ENCODE data around the gene EXOC6B.

EXOC6B gene

DNA sequence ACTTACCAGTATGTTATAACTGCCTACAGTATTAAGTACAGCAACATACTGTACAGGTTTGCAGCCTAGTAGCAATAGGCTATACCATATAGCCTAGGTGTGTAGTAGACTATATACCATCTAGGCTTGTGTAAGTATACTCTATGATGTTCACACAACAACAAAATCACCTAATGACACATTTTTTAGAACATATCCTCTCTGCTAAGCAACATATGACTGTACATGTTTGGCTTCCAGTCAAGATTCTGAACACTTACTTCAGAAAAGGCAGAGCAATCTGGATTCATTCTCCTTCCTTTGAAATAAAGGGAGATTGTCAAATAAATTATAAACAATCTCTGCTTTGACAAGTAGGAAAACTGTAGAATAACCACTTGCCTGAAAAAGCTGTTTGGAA, 81.8 kb downstream of the EXOC6B start:
- DNase-seq (ENCODE audit: low spot score) = no peak
- FAIRE-seq = no peak

DNA sequence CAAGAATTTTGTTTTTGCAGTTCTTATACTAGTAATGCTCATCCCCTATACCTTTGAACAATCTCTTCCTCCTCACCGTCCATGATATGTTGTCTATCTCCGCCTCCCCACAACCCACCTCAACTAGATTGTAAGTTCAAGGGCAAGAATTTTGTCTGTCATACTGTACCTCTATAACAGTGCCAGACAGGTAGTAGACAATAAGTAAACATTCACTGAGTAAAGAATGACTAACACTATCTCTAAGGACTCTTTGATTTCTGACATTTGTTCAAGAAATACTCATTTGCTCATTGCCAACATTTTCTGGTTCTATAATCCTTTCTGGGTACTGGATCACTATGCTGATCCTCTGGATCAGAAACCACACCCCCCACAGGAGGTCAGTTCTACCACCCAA, 82.4 kb downstream of the EXOC6B start:
- no peak for DNase-seq (ENCODE audit: low spot score)
- no peak for FAIRE-seq

- FAIRE-seq = no peak
- DNase-seq (ENCODE audit: low spot score) = no peak
Measured at GRCh38 chr2:72738096-72738495, 87.7 kb downstream of the EXOC6B start.

- FAIRE-seq = no peak
- DNase-seq (ENCODE audit: low spot score) = no peak
Measured at GRCh38 chr2:72734432-72734831, 91.4 kb downstream of the EXOC6B start.

DNA sequence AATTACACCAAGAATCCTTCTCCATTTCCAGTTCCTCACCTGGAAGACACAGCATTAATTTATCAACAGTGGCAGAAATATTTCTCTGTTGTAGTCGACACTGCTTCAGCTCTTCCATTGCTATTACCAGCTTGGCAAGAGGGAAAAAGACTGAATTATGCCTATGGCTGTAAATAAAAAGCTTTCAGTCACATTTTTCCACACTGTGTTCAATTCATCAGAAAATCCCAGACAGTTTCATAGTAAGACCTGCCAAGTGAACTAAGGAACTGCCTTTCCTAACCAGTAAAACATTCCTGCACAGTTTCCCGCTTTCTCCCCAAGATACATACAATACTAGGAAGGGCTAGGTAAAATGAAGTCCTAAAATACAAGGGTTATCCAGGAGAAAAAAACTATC, 94.7 kb downstream of the EXOC6B start:
- DNase-seq (ENCODE audit: low spot score) (no peak), FAIRE-seq (no peak)

- DNase-seq (ENCODE audit: low spot score) = no peak
- FAIRE-seq = no peak
Measured at GRCh38 chr2:72727356-72727755, 98.5 kb downstream of the EXOC6B start.

GRCh38 chr2:72723769-72724370, 102.0 kb downstream of the EXOC6B start:
- DNase-seq (ENCODE audit: low spot score) = no peak
- FAIRE-seq = no peak

DNA sequence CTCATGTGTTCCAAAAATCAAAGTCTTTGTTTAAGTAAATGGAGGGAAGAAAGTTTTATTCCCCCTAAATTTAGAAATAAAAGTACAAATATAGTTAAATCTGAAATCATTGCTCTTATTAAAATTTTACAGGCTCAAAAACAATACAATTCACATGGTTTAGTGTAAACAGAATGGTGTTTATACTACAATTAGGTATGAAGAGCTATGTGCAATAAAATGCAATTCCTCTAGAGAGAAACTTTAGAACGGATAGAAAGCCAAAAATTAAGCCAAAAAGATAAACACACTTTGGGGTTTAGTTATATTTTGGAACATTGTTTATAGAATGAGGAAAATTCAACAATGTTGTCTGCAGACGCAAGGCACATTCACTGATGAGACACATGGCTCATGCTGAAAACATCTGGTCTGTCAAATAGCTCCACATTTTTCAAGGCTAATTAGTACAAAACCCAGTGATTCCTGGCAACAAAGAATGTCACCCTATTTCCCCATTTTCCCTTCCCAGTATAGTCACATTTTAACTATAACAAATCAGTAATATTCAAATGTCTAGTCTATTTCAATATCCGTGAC, 103.3 kb downstream of the EXOC6B start:
- FAIRE-seq (no peak), DNase-seq (ENCODE audit: low spot score) (no peak)

DNA sequence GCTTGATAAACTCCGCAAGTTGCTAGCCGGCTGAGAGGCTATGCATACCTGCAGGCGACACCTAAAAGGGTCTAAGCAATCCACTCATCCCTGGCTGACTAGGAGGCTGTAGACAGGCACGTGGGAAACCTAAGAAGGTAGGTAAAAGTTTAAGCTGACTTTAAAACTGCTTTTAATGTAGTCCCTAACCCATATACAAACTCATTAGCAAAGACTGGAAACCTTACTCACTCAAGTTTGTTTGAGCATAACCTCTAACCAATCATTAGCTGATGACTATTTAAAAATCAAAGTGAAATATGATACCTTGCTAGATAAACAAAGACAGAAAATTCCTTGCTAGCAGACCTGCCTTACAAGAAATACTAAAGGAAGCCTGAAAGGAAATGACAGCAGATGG, 106.4 kb downstream of the EXOC6B start:
- FAIRE-seq (no peak), DNase-seq (ENCODE audit: low spot score) (no peak)

DNA sequence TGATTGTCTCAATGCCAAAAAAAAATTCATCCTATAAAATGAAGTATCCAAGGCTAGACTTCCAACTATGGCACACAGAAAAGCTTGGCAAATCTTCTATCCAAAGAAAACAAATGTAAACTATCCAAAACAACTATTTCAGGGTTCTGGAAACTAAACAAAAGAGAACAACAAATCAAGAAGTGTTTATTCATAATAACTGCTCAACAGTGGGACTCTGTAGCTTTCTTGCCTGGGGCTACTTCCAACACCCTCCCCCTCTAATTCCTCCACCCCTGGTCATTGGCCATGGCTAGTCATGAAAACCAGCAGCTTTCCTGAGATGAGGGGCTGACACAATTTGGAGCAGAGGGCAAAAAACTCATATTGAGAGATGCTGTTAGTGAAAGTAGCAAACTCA, 107.0 kb downstream of the EXOC6B start:
- no peak for DNase-seq (ENCODE audit: low spot score)
- no peak for FAIRE-seq

DNA sequence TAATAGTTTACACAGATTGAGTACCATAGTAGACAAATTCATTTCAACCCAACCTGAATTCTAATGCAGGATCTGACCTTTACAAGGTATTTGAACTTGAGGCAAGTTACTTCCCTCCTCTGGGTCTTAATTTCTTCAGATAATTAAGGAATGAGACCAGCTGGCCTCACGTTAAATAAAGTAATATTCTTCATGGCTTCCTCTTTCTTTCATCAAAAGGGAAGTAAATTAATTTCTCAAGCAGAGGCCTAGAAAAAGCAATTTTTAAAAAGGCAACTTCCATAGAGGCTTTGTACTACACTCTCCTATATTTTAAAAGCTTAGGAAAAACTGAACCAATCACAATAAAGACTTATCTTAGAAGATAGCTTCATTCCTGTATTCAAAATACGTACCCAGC, 109.2 kb downstream of the EXOC6B start:
- FAIRE-seq = no peak
- no peak for DNase-seq (ENCODE audit: low spot score)

DNA sequence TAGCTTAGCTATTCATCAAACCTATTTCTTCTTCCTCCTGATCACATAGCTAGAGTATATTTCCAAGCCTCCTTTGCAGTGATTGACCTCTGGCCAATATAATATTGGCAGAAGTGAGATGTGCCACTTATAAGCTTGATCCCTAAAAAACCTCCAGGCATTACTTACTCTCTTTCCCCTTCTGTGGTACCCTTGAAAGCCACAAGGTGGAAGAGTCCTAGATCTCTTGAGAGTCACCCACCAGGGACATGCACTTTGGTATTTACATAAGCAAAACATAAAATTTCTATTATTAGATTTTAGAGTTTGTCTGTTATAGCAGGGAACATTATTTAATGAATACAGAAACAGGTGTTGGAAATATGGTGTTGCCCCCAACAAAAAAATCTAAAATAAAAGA, 112.0 kb downstream of the EXOC6B start:
- FAIRE-seq = no peak
- no peak for DNase-seq (ENCODE audit: low spot score)

DNA sequence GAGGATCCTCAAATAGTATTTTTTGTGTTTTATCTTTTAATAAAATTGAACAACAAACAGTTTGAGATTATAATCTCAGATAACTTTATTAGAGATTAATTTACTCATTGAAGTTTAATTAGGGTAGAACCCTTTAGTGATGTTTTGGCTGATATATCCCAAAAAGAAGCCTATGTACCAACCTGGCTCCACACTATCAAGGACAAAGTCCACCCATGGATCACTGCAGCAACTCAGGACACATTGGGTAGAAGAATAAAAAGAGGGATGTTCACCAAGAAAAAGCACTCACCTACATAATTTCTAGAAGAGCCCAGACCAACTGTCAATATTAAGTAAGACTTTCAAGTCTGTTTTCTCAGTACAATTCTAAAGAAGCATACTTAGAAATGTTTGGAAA, 112.9 kb downstream of the EXOC6B start:
- FAIRE-seq = no peak
- DNase-seq (ENCODE audit: low spot score) = no peak

- FAIRE-seq (no peak), DNase-seq (ENCODE audit: low spot score) (no peak)
Measured at GRCh38 chr2:72712304-72712703, 113.5 kb downstream of the EXOC6B start.

GRCh38 chr2:72710418-72711152, 115.2 kb downstream of the EXOC6B start:
- DNase-seq (ENCODE audit: low spot score) (no peak), FAIRE-seq (no peak)

DNA sequence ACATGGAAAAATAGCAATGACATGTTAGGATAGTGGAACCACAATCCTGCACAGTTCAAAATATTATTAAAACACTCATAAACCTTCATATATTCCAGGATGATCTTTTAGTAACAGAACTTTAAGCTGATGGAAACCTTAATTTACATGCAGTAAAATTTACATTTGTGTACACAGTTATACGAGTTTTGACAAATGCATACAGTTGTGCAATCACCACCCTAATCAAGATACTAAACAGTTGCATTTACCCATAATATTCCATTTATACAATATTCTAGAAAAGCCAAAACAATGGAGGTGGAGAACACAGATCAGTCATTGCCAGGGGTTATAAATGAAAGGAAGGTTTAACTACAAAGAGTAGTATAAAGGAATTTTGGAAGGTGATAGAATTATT, 117.6 kb downstream of the EXOC6B start:
- FAIRE-seq = no peak
- no peak for DNase-seq (ENCODE audit: low spot score)

GRCh38 chr2:72698300-72698699, 127.5 kb downstream of the EXOC6B start:
- DNase-seq (ENCODE audit: low spot score) (no peak), FAIRE-seq (no peak)

- FAIRE-seq (no peak), DNase-seq (ENCODE audit: low spot score) (no peak)
Measured at GRCh38 chr2:72696559-72696958, 129.3 kb downstream of the EXOC6B start.

- FAIRE-seq = no peak
Measured at GRCh38 chr2:72695676-72696075, 130.2 kb downstream of the EXOC6B start.

GRCh38 chr2:72694715-72695496, 130.9 kb downstream of the EXOC6B start:
- no peak for FAIRE-seq
- no peak for DNase-seq (ENCODE audit: low spot score)

More at GRCh38 chr2:72695676-72696075, 130.2 kb downstream of the EXOC6B start:
- DNase-seq (ENCODE audit: low spot score) = no peak

GRCh38 chr2:72689579-72690195, 136.1 kb downstream of the EXOC6B start:
- FAIRE-seq (no peak), DNase-seq (ENCODE audit: low spot score) (no peak)

All from RCC 7860 (cell line).